Hypothalamus (tissue), 51 donors: ENCODE results near the gene AGBL1.
"Not testable (repeated sequence)": the region's sequence is repeated elsewhere in the genome, so short reads cannot be mapped to it uniquely, and the experiment has no call there.

ENCODE experiments used
- DNase-seq, 51 donors: peaks; one replicate each; lab custom pipeline; 2025; lab: John Stamatoyannopoulos, UW

The AGBL1 gene

GRCh38 chr15:86383611-86384010, 303.9 kb downstream of the AGBL1 start:
- no peak for DNase-seq

GRCh38 chr15:86384186-86384585, 304.5 kb downstream of the AGBL1 start:
- DNase-seq, result no peak

- DNase-seq, result no peak
These were observed 312.6 kb downstream of the AGBL1 start for GRCh38 chr15:86392296-86392695.

- no peak for DNase-seq
These were observed 313.2 kb downstream of the AGBL1 start for GRCh38 chr15:86392874-86393273.

GRCh38 chr15:86394866-86395265, 315.2 kb downstream of the AGBL1 start:
- DNase-seq, result no peak

- DNase-seq, result no peak
These were observed 319.6 kb downstream of the AGBL1 start for GRCh38 chr15:86399041-86399954.

- no peak for DNase-seq
These were observed 323.6 kb downstream of the AGBL1 start for GRCh38 chr15:86403221-86403620.

GRCh38 chr15:86403914-86404583, 324.4 kb downstream of the AGBL1 start:
- no peak for DNase-seq

GRCh38 chr15:86408261-86408660, 328.6 kb downstream of the AGBL1 start:
- DNase-seq, result no peak

- DNase-seq, result no peak
These were observed 332.2 kb downstream of the AGBL1 start for GRCh38 chr15:86411916-86412315.

- no peak for DNase-seq
These were observed 333.5 kb downstream of the AGBL1 start for GRCh38 chr15:86413191-86413590.

GRCh38 chr15:86425746-86426145, 346.1 kb downstream of the AGBL1 start:
- no peak for DNase-seq

GRCh38 chr15:86432861-86433260, 353.2 kb downstream of the AGBL1 start:
- DNase-seq, result no peak

- DNase-seq, result no peak
These were observed 354.3 kb downstream of the AGBL1 start for GRCh38 chr15:86433983-86434382.

- no peak for DNase-seq
These were observed 359.9 kb downstream of the AGBL1 start for GRCh38 chr15:86439614-86440013.

- no peak for DNase-seq
These were observed 364.9 kb downstream of the AGBL1 start for GRCh38 chr15:86444527-86444926.

- no peak for DNase-seq
These were observed 366.0 kb downstream of the AGBL1 start for GRCh38 chr15:86445579-86446252.

GRCh38 chr15:86446253-86446640, 366.6 kb downstream of the AGBL1 start:
- no peak for DNase-seq

GRCh38 chr15:86465470-86466039, 385.9 kb downstream of the AGBL1 start:
- DNase-seq, result not testable (repeated sequence)

- DNase-seq, result no peak
These were observed 402.0 kb downstream of the AGBL1 start for GRCh38 chr15:86481720-86482119.

- no peak for DNase-seq
These were observed 404.3 kb downstream of the AGBL1 start for GRCh38 chr15:86483936-86484335.
